ENCODE measurements around the gene FIBCD1. TPM values are rescaled to one million over a fixed set of nuclear protein-coding genes. Genes with fewer than 3 reads are reported as not detected.

The FIBCD1 gene
- total and polyA plus RNA-seq, 9 of the 15 experiments (the other 6 are each of a cell fraction or from before 2014, with no cell fraction given) = 0.53 to 1.2 (median 0.95) TPM; not detected in 4

- intact Hi-C loops (cut with micrococcal nuclease) = no loop called here
- Histone ChIP-seq H3K27ac (ENCODE audit: extremely low read depth, low read depth, low read length) (no peak overlapping the region), H3K79me2 (ENCODE audit: control insufficient read depth, insufficient read depth, low read length) (no peaks in the 10 kb centered on the region), H3K9ac (ENCODE audit: insufficient read depth in 1 of 2, low read depth in 2 of 2, low read length in 2 of 2) (peak overlapping the region in 1 of 2 experiments; percentile 15; a peak in 1 of 4 replicates), H3K4me3 (no peak overlapping the region), H3K36me3 (ENCODE audit: control insufficient read depth, insufficient read depth, low read length) (no peaks in the 10 kb centered on the region), H3K27me3 (ENCODE audit: control insufficient read depth in 2 of 2, insufficient read depth in 2 of 2, low read length in 2 of 2) (peaks cover 95 to 100% of the 10 kb centered on the region in 2 experiments), H2AFZ (ENCODE audit: low read depth, low read length) (no peak overlapping the region), H3K9me1 (ENCODE audit: control insufficient read depth, insufficient read depth, low read length) (no peaks in the 10 kb centered on the region), H4K20me1 (replicated peaks; ENCODE audit: control insufficient read depth, insufficient read depth, low read length) (peaks cover 83% of the 10 kb centered on the region), H3K9me3 (replicated peaks; ENCODE audit: control insufficient read depth, insufficient read depth, low read depth, low read length) (no peaks in the 10 kb centered on the region), H3K4me1 (replicated peaks in 1 of 2; ENCODE audit: control insufficient read depth in 2 of 2, insufficient read depth in 2 of 2, low read length in 2 of 2) (peaks cover 0 to 49% of the 10 kb centered on the region in 2 experiments; a peak in 2 of 5 replicates), H3K4me2 (ENCODE audit: insufficient read depth, low read length) (no peak overlapping the region)
- ChIA-PET CTCF (ENCODE audit: low intra/inter-chr PET ratio) (interaction anchor here (0.9 kb wide), 1 partner anchor 59 kb away, joined by 4 read pairs; no protein-coding TSS in a partner anchor), POLR2A (interaction anchor here (0.5 to 26.8 kb wide), 13 partner anchors 9 to 330 kb away, joined by 3 to 582 read pairs (median 3); no protein-coding TSS in a partner anchor)
- WGBS (ENCODE audit: insufficient coverage, low coverage, missing lambda C conversion rate) = 5% methylated on average over 19 of the region's 19 CpGs
- in situ Hi-C loops (cut with MboI) = no loop called here
- FAIRE-seq (no peak), ATAC-seq (0 out of 3 replicates have a peak, but pooled peaks have one; percentile 0), DNase-seq (ENCODE audit: extremely low read depth in 1 of 4, low spot score in 3 of 4) (peak in 3 of 4 experiments; percentile 61 to 68 (median 67))
- no TSS peak for BruUV-seq (replicated peaks)
- TF ChIP-seq OTX1 (CRISPR knock-in tag; IDR thresholded peaks at IDR 0.05) (no peak), MAFF (IDR thresholded peaks at IDR 0.05; ENCODE audit: low read length) (no peak), SIN3A (IDR thresholded peaks at IDR 0.05; ENCODE audit: borderline replicate concordance in 2 of 2, control insufficient read depth in 1 of 2, low read depth in 2 of 2, low read length in 2 of 2) (peak in 1 of 2 experiments; percentile 57; a peak in 1 of 4 replicates), U2AF1 (optimal IDR thresholded peaks at IDR 0.05; ENCODE audit: low read depth, low read length) (no peak), KAT7 (CRISPR knock-in tag; IDR thresholded peaks at IDR 0.05; ENCODE audit: borderline replicate concordance) (no peak), CHD2 (IDR thresholded peaks at IDR 0.05; ENCODE audit: low read depth, low read length) (0 out of 2 replicates have a peak, but pooled peaks have one; percentile 13), POLR2H (tag; IDR thresholded peaks at IDR 0.05; ENCODE audit: low read depth) (no peak), ZNF274 (IDR thresholded peaks at IDR 0.05; ENCODE audit: borderline replicate concordance, low read depth, low read length) (no peak), LEF1 (IDR thresholded peaks at IDR 0.05) (no peak), SP1 (CRISPR knock-in tag; IDR thresholded peaks at IDR 0.05) (no peak), ETV6 (IDR thresholded peaks at IDR 0.05; ENCODE audit: borderline replicate concordance in 1 of 2, low read depth in 2 of 2, low read length in 1 of 2) (no peak), ETV6 (CRISPR knock-in tag; IDR thresholded peaks at IDR 0.05; ENCODE audit: borderline replicate concordance) (no peak)
- TF ChIP-seq, protein P1, sequence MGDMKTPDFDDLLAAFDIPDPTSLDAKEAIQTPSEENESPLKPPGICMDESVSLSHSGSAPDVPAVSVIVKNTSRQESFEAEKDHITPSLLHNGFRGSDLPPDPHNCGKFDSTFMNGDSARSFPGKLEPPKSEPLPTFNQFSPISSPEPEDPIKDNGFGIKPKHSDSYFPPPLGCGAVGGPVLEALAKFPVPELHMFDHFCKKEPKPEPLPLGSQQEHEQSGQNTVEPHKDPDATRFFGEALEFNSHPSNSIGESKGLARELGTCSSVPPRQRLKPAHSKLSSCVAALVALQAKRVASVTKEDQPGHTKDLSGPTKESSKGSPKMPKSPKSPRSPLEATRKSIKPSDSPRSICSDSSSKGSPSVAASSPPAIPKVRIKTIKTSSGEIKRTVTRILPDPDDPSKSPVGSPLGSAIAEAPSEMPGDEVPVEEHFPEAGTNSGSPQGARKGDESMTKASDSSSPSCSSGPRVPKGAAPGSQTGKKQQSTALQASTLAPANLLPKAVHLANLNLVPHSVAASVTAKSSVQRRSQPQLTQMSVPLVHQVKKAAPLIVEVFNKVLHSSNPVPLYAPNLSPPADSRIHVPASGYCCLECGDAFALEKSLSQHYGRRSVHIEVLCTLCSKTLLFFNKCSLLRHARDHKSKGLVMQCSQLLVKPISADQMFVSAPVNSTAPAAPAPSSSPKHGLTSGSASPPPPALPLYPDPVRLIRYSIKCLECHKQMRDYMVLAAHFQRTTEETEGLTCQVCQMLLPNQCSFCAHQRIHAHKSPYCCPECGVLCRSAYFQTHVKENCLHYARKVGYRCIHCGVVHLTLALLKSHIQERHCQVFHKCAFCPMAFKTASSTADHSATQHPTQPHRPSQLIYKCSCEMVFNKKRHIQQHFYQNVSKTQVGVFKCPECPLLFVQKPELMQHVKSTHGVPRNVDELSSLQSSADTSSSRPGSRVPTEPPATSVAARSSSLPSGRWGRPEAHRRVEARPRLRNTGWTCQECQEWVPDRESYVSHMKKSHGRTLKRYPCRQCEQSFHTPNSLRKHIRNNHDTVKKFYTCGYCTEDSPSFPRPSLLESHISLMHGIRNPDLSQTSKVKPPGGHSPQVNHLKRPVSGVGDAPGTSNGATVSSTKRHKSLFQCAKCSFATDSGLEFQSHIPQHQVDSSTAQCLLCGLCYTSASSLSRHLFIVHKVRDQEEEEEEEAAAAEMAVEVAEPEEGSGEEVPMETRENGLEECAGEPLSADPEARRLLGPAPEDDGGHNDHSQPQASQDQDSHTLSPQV (IDR thresholded peaks at IDR 0.05) = no peak
- TF ChIP-seq, protein P2, sequence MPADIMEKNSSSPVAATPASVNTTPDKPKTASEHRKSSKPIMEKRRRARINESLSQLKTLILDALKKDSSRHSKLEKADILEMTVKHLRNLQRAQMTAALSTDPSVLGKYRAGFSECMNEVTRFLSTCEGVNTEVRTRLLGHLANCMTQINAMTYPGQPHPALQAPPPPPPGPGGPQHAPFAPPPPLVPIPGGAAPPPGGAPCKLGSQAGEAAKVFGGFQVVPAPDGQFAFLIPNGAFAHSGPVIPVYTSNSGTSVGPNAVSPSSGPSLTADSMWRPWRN (IDR thresholded peaks at IDR 0.05; ENCODE audit: low read depth) = no peak
- TF ChIP-seq, protein P3, sequence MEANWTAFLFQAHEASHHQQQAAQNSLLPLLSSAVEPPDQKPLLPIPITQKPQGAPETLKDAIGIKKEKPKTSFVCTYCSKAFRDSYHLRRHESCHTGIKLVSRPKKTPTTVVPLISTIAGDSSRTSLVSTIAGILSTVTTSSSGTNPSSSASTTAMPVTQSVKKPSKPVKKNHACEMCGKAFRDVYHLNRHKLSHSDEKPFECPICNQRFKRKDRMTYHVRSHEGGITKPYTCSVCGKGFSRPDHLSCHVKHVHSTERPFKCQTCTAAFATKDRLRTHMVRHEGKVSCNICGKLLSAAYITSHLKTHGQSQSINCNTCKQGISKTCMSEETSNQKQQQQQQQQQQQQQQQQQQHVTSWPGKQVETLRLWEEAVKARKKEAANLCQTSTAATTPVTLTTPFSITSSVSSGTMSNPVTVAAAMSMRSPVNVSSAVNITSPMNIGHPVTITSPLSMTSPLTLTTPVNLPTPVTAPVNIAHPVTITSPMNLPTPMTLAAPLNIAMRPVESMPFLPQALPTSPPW (CRISPR knock-in tag; IDR thresholded peaks at IDR 0.05) = no peak
These were observed 13.9 kb downstream of the FIBCD1 start for GRCh38 chr9:130925050-130925678.

Data from K562 (cell line).